Sigmoid colon (tissue), 7 donors: ENCODE data around the gene LHX1. TPM values are rescaled to one million over a fixed set of nuclear protein-coding genes. Genes with fewer than 3 reads are reported as not detected.

Experiments used
- DNase-seq: peaks from one replicate; pipeline ENCODE4 v3.0.0-alpha.2; 2019
- H3K27ac ChIP-seq, 4 donors: fragments of 200-600 bp; sonication (generic); one replicate each; pipeline ENCODE4 v1.5.1; 2016 to 2019; ENCODE audit warnings: mild to moderate bottlenecking in 1 of 4
- H3K27me3 ChIP-seq, 3 donors: fragments of 200-600 bp; sonication (generic); one replicate each; pipeline ENCODE4 v1.5.1; 2019; ENCODE audit warnings: mild to moderate bottlenecking in 1 of 3
- H3K36me3 ChIP-seq, 4 donors: fragments of 200-600 bp; sonication (generic); one replicate each; pipeline ENCODE4 v1.5.1; 2016 to 2019
- H3K4me1 ChIP-seq, 4 donors: fragments of 200-600 bp; sonication (generic); one replicate each; pipeline ENCODE4 v1.5.1; 2017 to 2019
- H3K4me3 ChIP-seq, 4 donors: fragments of 200-600 bp; sonication (generic); one replicate each; pipeline ENCODE4 v1.5.1; 2017 to 2019; ENCODE audit warnings: mild to moderate bottlenecking in 2 of 4, moderate library complexity in 1 of 4
- H3K9me3 ChIP-seq, 4 donors: fragments of 200-600 bp in 3 of 4; sonication (generic) in 3 of 4; one replicate each; pipeline versions ENCODE4 v1.5.1 to v1.6.1; 2013 to 2019
- EP300 ChIP-seq, 4 donors: sonication (generic); formaldehyde crosslinking; IDR thresholded peaks; one replicate each; pipeline ENCODE4 v1.6.1; 2017; ENCODE audit warnings: antibody characterized with exemption in 4 of 4
- POLR2A ChIP-seq, 2 donors: fragments of 450-650 bp; IDR thresholded peaks; one replicate each; pipeline ENCODE4 v1.6.1; 2016; ENCODE audit warnings: antibody characterized with exemption in 2 of 2, mild to moderate bottlenecking in 2 of 2, moderate library complexity in 2 of 2
- POLR2AphosphoS5 ChIP-seq, 4 donors: sonication (generic); formaldehyde crosslinking; IDR thresholded peaks; one replicate each; pipeline ENCODE4 v1.6.1; 2017; ENCODE audit warnings: antibody characterized with exemption in 4 of 4
- WGBS, 2 donors: extraction: QIAGEN DNeasy Blood & Tissue Kit; methylation state at CpG; one replicate each; pipeline ENCODE4 v1.1.7; 2013; 5-methylcytosine and 5-hydroxymethylcytosine counted together
- intact Hi-C: fragments of 100-400 bp; cut with DNase I; formaldehyde crosslinking; loops from one replicate; pipeline ENCODE4 v1.15.1; 2023
- polyA plus RNA-seq, 3 donors: library from polyadenylated mRNA; stranded (reverse); fragments of 200-250 nt; gene quantifications; one replicate each; pipeline ENCODE4 v1.2.3, GENCODE V29; 2013
- total RNA-seq, 4 donors: library from RNA; depleted of rRNA; stranded (reverse); fragments of >200 nt; gene quantifications; one replicate each; pipeline ENCODE4 v1.1.0, GENCODE V29; 2016
- TF ChIP-seq, protein P1 (sequence below), 4 experiments: fragments of 450-650 bp in 3 of 4; fragments of 200-600 bp in 1 of 4; IDR thresholded peaks; one replicate each; pipeline ENCODE4 v1.5.1; 2016 to 2019; ENCODE audit warnings: antibody characterized with exemption in 4 of 4, mild to moderate bottlenecking in 3 of 4, moderate library complexity in 2 of 4
- donor health status: healthy with polysubstance abuse.
- donor health status: Bipolar disorder and iron deficiency.
- donor health status: healthy.

The LHX1 gene
- total and polyA plus RNA-seq, 7 donors = not detected

DNA sequence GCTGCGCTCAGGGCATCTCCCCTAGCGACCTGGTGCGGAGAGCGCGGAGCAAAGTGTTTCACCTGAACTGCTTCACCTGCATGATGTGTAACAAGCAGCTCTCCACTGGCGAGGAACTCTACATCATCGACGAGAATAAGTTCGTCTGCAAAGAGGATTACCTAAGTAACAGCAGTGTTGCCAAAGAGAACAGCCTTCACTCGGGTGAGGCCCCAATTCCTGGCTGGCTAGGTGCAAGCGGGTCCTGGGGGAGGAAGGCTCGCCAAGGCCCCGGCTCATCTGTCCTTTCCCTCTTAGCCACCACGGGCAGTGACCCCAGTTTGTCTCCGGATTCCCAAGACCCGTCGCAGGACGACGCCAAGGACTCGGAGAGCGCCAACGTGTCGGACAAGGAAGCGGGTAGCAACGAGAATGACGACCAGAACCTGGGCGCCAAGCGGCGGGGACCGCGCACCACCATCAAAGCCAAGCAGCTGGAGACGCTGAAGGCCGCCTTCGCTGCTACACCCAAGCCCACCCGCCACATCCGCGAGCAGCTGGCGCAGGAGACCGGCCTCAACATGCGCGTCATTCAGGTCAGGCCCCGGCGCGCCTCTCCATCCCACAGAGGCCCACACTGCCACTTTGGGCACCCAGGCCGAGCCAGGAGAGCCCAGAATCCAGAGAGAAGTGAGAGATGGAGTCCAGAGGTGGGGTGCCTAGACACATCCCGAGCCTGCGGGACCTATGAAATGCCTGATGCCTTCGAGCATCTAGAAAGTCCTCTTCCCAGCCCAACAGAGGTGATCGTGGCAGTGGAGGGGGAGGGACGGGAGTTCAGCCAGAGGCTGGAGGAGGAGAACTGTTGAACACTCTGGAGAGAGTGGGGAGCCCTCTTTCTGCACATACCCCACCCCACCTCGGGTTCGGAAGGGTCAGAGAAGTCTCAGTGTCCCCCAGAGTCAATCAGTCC lies 3.3 kb downstream of the LHX1 start:
- Histone ChIP-seq H3K4me3 (no peak overlapping the region), H3K9me3 (no peaks in the 10 kb centered on the region), H3K4me1 (peaks cover 0 to 58% (median 46%) of the 10 kb centered on the region in 4 donors), H3K27me3 (peaks cover 95 to 100% (median 100%) of the 10 kb centered on the region in 3 donors), H3K27ac (no peak overlapping the region), H3K36me3 (no peaks in the 10 kb centered on the region)
- DNase-seq = no peak
- intact Hi-C loops = no loop called here
- WGBS, 2 donors = 8 to 22% methylated on average over 52 of the region's 52 CpGs
- TF ChIP-seq POLR2A (IDR thresholded peaks at IDR 0.05) (no peak), POLR2AphosphoS5 (IDR thresholded peaks at IDR 0.05) (no peak)

DNA sequence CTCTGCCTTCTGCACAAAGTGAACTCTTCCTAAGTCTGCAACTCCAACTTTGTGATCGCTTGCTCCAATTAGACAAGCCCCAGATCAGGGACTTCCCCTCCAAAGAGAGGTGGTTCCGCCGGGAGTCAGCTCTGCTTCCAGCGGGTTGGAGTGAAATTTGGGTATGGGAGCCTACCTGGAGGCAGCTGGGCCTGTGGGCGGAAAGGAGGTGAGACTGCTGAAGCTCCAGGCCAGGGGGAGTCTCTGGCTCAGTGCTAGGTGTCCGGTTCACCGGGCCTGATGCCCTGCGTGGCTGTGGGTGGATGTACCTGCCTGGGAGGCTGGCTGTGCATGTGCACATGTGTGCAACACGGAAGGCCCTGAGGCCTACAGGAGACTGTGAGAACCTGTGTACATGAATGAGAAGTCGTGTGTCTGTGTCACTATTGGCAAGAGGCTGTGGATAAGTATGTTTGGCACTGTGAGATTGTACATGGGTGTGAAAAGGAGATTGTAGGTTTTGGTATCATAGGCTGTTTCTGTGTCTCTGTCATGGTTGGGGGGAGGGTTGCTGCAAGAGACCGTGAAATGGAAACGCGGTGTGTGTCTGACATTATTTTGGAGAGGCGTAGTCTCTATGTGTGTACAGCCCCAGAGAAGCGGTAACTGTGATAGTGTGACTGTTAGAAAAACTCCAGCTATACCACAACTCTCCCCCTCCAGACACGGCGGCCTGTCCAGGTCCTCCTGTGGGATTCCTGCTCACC lies 4.2 kb downstream of the LHX1 start:
- Histone ChIP-seq H3K4me3 (no peak overlapping the region), H3K27me3 (peaks cover 93 to 100% (median 100%) of the 10 kb centered on the region in 3 donors), H3K9me3 (no peaks in the 10 kb centered on the region), H3K27ac (no peak overlapping the region), H3K36me3 (no peaks in the 10 kb centered on the region), H3K4me1 (peaks cover 0 to 49% (median 38%) of the 10 kb centered on the region in 4 donors)
- intact Hi-C loops = no loop called here
- 18 to 25% methylated on average over 17 of the region's 17 CpGs for WGBS, 2 donors
- no peak for DNase-seq
- TF ChIP-seq, protein P1, sequence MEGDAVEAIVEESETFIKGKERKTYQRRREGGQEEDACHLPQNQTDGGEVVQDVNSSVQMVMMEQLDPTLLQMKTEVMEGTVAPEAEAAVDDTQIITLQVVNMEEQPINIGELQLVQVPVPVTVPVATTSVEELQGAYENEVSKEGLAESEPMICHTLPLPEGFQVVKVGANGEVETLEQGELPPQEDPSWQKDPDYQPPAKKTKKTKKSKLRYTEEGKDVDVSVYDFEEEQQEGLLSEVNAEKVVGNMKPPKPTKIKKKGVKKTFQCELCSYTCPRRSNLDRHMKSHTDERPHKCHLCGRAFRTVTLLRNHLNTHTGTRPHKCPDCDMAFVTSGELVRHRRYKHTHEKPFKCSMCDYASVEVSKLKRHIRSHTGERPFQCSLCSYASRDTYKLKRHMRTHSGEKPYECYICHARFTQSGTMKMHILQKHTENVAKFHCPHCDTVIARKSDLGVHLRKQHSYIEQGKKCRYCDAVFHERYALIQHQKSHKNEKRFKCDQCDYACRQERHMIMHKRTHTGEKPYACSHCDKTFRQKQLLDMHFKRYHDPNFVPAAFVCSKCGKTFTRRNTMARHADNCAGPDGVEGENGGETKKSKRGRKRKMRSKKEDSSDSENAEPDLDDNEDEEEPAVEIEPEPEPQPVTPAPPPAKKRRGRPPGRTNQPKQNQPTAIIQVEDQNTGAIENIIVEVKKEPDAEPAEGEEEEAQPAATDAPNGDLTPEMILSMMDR (IDR thresholded peaks at IDR 0.05) = no peak
- TF ChIP-seq POLR2A (IDR thresholded peaks at IDR 0.05) (no peak), EP300 (IDR thresholded peaks at IDR 0.05) (no peak), POLR2AphosphoS5 (IDR thresholded peaks at IDR 0.05) (no peak)

DNA sequence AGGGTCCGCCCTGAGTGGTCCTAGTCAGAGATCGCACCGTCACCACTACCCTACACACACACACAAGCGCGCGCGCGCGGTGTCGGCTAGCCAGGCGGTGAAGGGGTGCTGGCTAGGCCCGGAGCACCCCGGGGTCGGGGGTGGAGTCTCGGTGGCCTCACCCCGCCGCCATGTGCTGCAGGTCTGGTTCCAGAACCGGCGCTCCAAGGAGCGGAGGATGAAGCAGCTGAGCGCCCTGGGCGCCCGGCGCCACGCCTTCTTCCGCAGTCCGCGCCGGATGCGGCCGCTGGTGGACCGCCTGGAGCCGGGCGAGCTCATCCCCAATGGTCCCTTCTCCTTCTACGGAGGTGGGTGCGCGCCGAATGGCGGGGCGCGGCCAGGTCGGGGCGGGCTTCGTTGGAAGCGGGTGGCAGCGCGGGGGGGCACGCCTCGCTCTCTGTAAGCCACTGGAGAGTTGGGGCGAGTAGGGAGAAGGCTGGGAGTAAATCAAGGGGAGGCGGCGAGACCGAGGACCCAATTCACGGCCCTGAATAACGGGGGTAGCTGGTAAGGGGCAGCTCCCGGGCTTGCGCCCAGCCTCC lies 4.8 kb downstream of the LHX1 start:
- intact Hi-C loops = no loop called here
- H3K27me3 ChIP-seq = peaks cover 92 to 100% (median 100%) of the 10 kb centered on the region in 3 donors
- peaks cover 0 to 43% (median 31%) of the 10 kb centered on the region in 4 donors for H3K4me1 ChIP-seq
- H3K4me3 ChIP-seq = no peak overlapping the region
- TF ChIP-seq POLR2A (IDR thresholded peaks at IDR 0.05) (no peak), EP300 (IDR thresholded peaks at IDR 0.05) (no peak), POLR2AphosphoS5 (IDR thresholded peaks at IDR 0.05) (no peak)
- TF ChIP-seq, protein P1 (IDR thresholded peaks at IDR 0.05) = no peak
- no peaks in the 10 kb centered on the region for H3K36me3 ChIP-seq
- H3K27ac ChIP-seq = no peak overlapping the region
- H3K9me3 ChIP-seq = no peaks in the 10 kb centered on the region
- DNase-seq = no peak
- 7 to 12% methylated on average over 57 of the region's 57 CpGs for WGBS, 2 donors

DNA sequence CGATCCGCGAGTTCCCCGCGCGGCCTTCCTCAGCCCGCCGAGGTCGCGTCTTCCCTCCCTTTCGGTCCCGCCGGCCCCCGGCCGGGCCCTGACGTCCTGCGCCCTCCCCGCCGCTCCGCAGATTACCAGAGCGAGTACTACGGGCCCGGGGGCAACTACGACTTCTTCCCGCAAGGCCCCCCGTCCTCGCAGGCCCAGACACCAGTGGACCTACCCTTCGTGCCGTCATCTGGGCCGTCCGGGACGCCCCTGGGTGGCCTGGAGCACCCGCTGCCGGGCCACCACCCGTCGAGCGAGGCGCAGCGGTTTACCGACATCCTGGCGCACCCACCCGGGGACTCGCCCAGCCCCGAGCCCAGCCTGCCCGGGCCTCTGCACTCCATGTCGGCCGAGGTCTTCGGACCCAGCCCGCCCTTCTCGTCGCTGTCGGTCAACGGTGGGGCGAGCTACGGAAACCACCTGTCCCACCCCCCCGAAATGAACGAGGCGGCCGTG lies 5.4 kb downstream of the LHX1 start:
- Histone ChIP-seq H3K4me3 (no peak overlapping the region), H3K27me3 (peaks cover 86 to 99% (median 98%) of the 10 kb centered on the region in 3 donors), H3K27ac (no peak overlapping the region), H3K9me3 (no peaks in the 10 kb centered on the region), H3K4me1 (peaks cover 0 to 38% (median 26%) of the 10 kb centered on the region in 4 donors), H3K36me3 (no peaks in the 10 kb centered on the region)
- 5 to 19% methylated on average over 59 of the region's 59 CpGs for WGBS, 2 donors
- DNase-seq = no peak
- TF ChIP-seq POLR2A (IDR thresholded peaks at IDR 0.05) (no peak), POLR2AphosphoS5 (IDR thresholded peaks at IDR 0.05) (no peak), EP300 (IDR thresholded peaks at IDR 0.05) (no peak)
- TF ChIP-seq, protein P1 (IDR thresholded peaks at IDR 0.05) = no peak
- intact Hi-C loops = no loop called here
